ENCODE results near the gene C13orf46. TPM values are rescaled to one million over a fixed set of nuclear protein-coding genes. Genes with fewer than 3 reads are reported as not detected.

Gene C13orf46
- total RNA-seq, 2 experiments from 2014 or later, result 0.21 TPM; not detected in 1

GRCh38 chr13:113971471-113972231, 2.2 kb downstream of the C13orf46 start:
- no peak overlapping the region for H2AFZ ChIP-seq (ENCODE audit: low read length)
- BruUV-seq (replicated peaks), result no TSS peak
- H3K4me3 ChIP-seq (ENCODE audit: low read depth, low read length, poor library complexity, severe bottlenecking), result no peak overlapping the region
- H3K4me1 ChIP-seq (ENCODE audit: insufficient read depth, low read length, poor library complexity, severe bottlenecking), result no peaks in the 10 kb centered on the region
- no peaks in the 10 kb centered on the region for H3K36me3 ChIP-seq (ENCODE audit: insufficient read depth, low read length)
- TF ChIP-seq CTCF (conservative IDR thresholded peaks at IDR 0.05; ENCODE audit: low read length) (no peak), EZH2phosphoT487 (IDR thresholded peaks at IDR 0.05; ENCODE audit: borderline replicate concordance, low read depth, low read length) (no peak)
- H4K20me1 ChIP-seq (ENCODE audit: insufficient read depth, low read length), result no peaks in the 10 kb centered on the region
- no peak overlapping the region for H3K27ac ChIP-seq (ENCODE audit: low read depth, low read length, poor library complexity, severe bottlenecking)
- intact Hi-C loops (cut with micrococcal nuclease; ENCODE audit: unreplicated experiment), result no loop called here
- CTCF ChIA-PET (ENCODE audit: unreplicated experiment), result no interaction called here
- H3K9me2 ChIP-seq (ENCODE audit: insufficient read depth, low read length), result no peaks in the 10 kb centered on the region
- no peaks in the 10 kb centered on the region for H3K79me2 ChIP-seq (ENCODE audit: insufficient read depth, low read depth, low read length)
- no peak overlapping the region for H3K4me2 ChIP-seq (ENCODE audit: low read length)
- H3K9me3 ChIP-seq (ENCODE audit: low read length), result no peaks in the 10 kb centered on the region
- no peak for DNase-seq (ENCODE audit: low spot score)
- POLR2A ChIA-PET, result no interaction called here

GRCh38 chr13:113970810-113971470, 2.9 kb downstream of the C13orf46 start:
- intact Hi-C loops (cut with micrococcal nuclease; ENCODE audit: unreplicated experiment), result no loop called here
- POLR2A ChIA-PET, result no interaction called here

More at GRCh38 chr13:113970810-113971470, 2.9 kb downstream of the C13orf46 start:
- CTCF ChIA-PET (ENCODE audit: unreplicated experiment), result interaction anchor here (0.6 kb wide), 1 partner anchor 29 kb away, joined by 3 read pairs; no protein-coding TSS in a partner anchor
- Histone ChIP-seq H3K9me3 (ENCODE audit: low read length) (no peaks in the 10 kb centered on the region), H2AFZ (ENCODE audit: low read length) (no peak overlapping the region), H3K79me2 (ENCODE audit: insufficient read depth, low read depth, low read length) (no peaks in the 10 kb centered on the region), H4K20me1 (ENCODE audit: insufficient read depth, low read length) (no peaks in the 10 kb centered on the region), H3K9me2 (ENCODE audit: insufficient read depth, low read length) (no peaks in the 10 kb centered on the region), H3K36me3 (ENCODE audit: insufficient read depth, low read length) (no peaks in the 10 kb centered on the region), H3K27ac (ENCODE audit: low read depth, low read length, poor library complexity, severe bottlenecking) (no peak overlapping the region), H3K4me3 (ENCODE audit: low read depth, low read length, poor library complexity, severe bottlenecking) (no peak overlapping the region), H3K4me2 (ENCODE audit: low read length) (no peak overlapping the region), H3K4me1 (ENCODE audit: insufficient read depth, low read length, poor library complexity, severe bottlenecking) (no peaks in the 10 kb centered on the region)
- TF ChIP-seq CTCF (conservative IDR thresholded peaks at IDR 0.05; ENCODE audit: low read length) (no peak), EZH2phosphoT487 (IDR thresholded peaks at IDR 0.05; ENCODE audit: borderline replicate concordance, low read depth, low read length) (no peak)
- BruUV-seq (replicated peaks), result no TSS peak
- DNase-seq (ENCODE audit: low spot score), result no peak

All from OCI-LY7 (cell line).